Upper lobe of left lung (tissue), 4 donors: Measurements from ENCODE around the gene TDRD7.

Source experiments
- CTCF ChIP-seq, 6 experiments: fragments of 450-650 bp in 4 of 6; fragments of 200-600 bp in 2 of 6; sonication (generic) in 2 of 6; IDR thresholded peaks; one replicate each; pipeline ENCODE4 v1.5.1; 2016 to 2019; ENCODE audit warnings: antibody characterized with exemption in 6 of 6
- EP300 ChIP-seq, 4 donors: sonication (generic); formaldehyde crosslinking; IDR thresholded peaks; one replicate each; pipeline ENCODE4 v1.5.1; 2017; ENCODE audit warnings: antibody characterized with exemption in 4 of 4, control low read depth in 2 of 4
- POLR2A ChIP-seq, 4 donors: fragments of 450-650 bp; IDR thresholded peaks; one replicate each; pipeline ENCODE4 v1.5.1; 2016 to 2017; ENCODE audit warnings: antibody characterized with exemption in 4 of 4, mild to moderate bottlenecking in 2 of 4
- POLR2AphosphoS5 ChIP-seq, 2 donors: sonication (generic); formaldehyde crosslinking; IDR thresholded peaks; one replicate each; pipeline ENCODE4 v1.5.1; 2017; ENCODE audit warnings: antibody characterized with exemption in 2 of 2

DNA sequence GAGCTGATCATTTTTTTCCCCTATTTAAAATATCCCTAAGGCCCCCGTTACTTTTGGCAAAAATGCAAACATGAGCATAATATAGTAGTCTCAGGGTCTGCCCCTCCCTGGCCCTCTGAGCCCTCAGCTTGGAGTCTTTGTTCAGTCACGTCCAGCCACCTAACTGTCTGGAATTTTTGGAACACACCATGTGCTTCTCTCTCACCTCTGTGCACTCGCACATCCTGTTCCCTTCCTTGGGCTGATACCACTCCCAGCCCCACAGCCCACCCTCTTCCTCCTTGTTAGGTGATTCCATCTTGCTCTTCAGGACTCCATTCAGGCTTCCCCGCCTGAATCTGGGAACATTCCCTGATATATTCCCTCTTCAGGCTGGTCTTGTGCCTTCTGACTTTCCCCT, 16.0 kb downstream of the TDRD7 start:
- TF ChIP-seq CTCF (IDR thresholded peaks at IDR 0.05): no peak
- TF ChIP-seq POLR2A (IDR thresholded peaks at IDR 0.05): no peak
- TF ChIP-seq POLR2AphosphoS5 (IDR thresholded peaks at IDR 0.05): no peak
- TF ChIP-seq EP300 (IDR thresholded peaks at IDR 0.05): no peak
